NCI-H2171 treated with DMSO at 0.1 percent for 48 hours (cell line): ENCODE measurements around the gene GRHL3.
"Not testable (repeated sequence)": the region's sequence is repeated elsewhere in the genome, so short reads cannot be mapped to it uniquely, and the experiment has no call there.

Experiments used
- DNase-seq: peaks from one replicate; lab custom pipeline; 2025; lab: John Stamatoyannopoulos, UW

The GRHL3 gene

GRCh38 chr1:24319312-24319863 is at the start of gene GRHL3:
Gene GRHL3 (plus strand): TSS chr1:24319357. CDS start chr1:24319552, 195 bp downstream.
- peak; percentile 90 for DNase-seq

GRCh38 chr1:24274203-24275103 is 44.7 kb upstream of the GRHL3 start:
- not testable (repeated sequence) for DNase-seq

- no peak for DNase-seq
Observed at GRCh38 chr1:24275104-24275410, 44.1 kb upstream of the GRHL3 start.

GRCh38 chr1:24275510-24275909 is 43.6 kb upstream of the GRHL3 start:
- DNase-seq: no peak

GRCh38 chr1:24276791-24277190 is 42.4 kb upstream of the GRHL3 start:
- no peak for DNase-seq

- no peak for DNase-seq
Observed at GRCh38 chr1:24277420-24278169, 41.6 kb upstream of the GRHL3 start.

- DNase-seq: no peak
Observed at GRCh38 chr1:24278726-24279125, 40.4 kb upstream of the GRHL3 start.

- no peak for DNase-seq
Observed at GRCh38 chr1:24279590-24280232, 39.4 kb upstream of the GRHL3 start.

GRCh38 chr1:24281591-24281990 is 37.6 kb upstream of the GRHL3 start:
- DNase-seq: no peak

- no peak for DNase-seq
Observed at GRCh38 chr1:24282491-24282890, 36.7 kb upstream of the GRHL3 start.

GRCh38 chr1:24283326-24284155 is 35.6 kb upstream of the GRHL3 start:
- DNase-seq: peak; percentile 73

GRCh38 chr1:24284156-24284471 is 35.0 kb upstream of the GRHL3 start:
- no peak for DNase-seq

- peak; percentile 60 for DNase-seq
Observed at GRCh38 chr1:24285231-24285630, 33.9 kb upstream of the GRHL3 start.

GRCh38 chr1:24286246-24287010 is 32.7 kb upstream of the GRHL3 start:
- peak; percentile 46 for DNase-seq

- not testable (repeated sequence) for DNase-seq
Observed at GRCh38 chr1:24287779-24288178, 31.4 kb upstream of the GRHL3 start.

GRCh38 chr1:24288479-24288878 is 30.7 kb upstream of the GRHL3 start:
- no peak for DNase-seq

GRCh38 chr1:24289937-24290595 is 29.1 kb upstream of the GRHL3 start:
- DNase-seq: peak; percentile 99

- DNase-seq: no peak
Observed at GRCh38 chr1:24290933-24291487, 28.1 kb upstream of the GRHL3 start.

GRCh38 chr1:24292103-24292502 is 27.1 kb upstream of the GRHL3 start:
- no peak for DNase-seq

- no peak for DNase-seq
Observed at GRCh38 chr1:24292887-24293286, 26.3 kb upstream of the GRHL3 start.
